Smooth muscle cell (in vitro differentiated cells): ENCODE data around the gene C1QL4. TPM values are rescaled to one million over a fixed set of nuclear protein-coding genes. Genes with fewer than 3 reads are reported as not detected.

Experiments used
- DNase-seq: peaks from one replicate; lab custom pipeline; 2025; ENCODE audit not compliant: unreplicated experiment; lab: John Stamatoyannopoulos, UW
- H2AFZ ChIP-seq: fragments of 200-600 bp; sonication (generic); 2 replicates; pipeline ENCODE4 v1.6.0; 2016; ENCODE audit warnings: antibody characterized with exemption, low read depth, mild to moderate bottlenecking
- H3F3A ChIP-seq: fragments of 200-600 bp; sonication (generic); 2 replicates; pipeline ENCODE4 v1.6.0; 2017; ENCODE audit warnings: antibody characterized with exemption, low read depth
- H3K27ac ChIP-seq: fragments of 200-600 bp; sonication (generic); 2 replicates; pipeline ENCODE4 v1.5.1; 2016; ENCODE audit warnings: low read depth, mild to moderate bottlenecking
- H3K27me3 ChIP-seq: fragments of 200-600 bp; sonication (generic); 2 replicates; pipeline ENCODE4 v1.6.1; 2016; ENCODE audit warnings: low read depth, mild to moderate bottlenecking
- H3K36me3 ChIP-seq: fragments of 200-600 bp; sonication (generic); 2 replicates; pipeline ENCODE4 v1.5.1; 2016; ENCODE audit warnings: low read depth
- H3K4me1 ChIP-seq: fragments of 200-600 bp; sonication (generic); 2 replicates; pipeline ENCODE4 v1.5.1; 2016; ENCODE audit warnings: low read depth
- H3K4me2 ChIP-seq: fragments of 200-600 bp; sonication (generic); 2 replicates; pipeline ENCODE4 v1.6.0; 2016; ENCODE audit warnings: mild to moderate bottlenecking
- H3K4me3 ChIP-seq: fragments of 200-600 bp; sonication (generic); 2 replicates; pipeline ENCODE4 v1.5.1; 2016; ENCODE audit warnings: mild to moderate bottlenecking
- H3K79me2 ChIP-seq: fragments of 200-600 bp; sonication (generic); 2 replicates; pipeline ENCODE4 v1.6.0; 2016; ENCODE audit warnings: low read depth, mild to moderate bottlenecking
- H3K9ac ChIP-seq: fragments of 200-600 bp; sonication (generic); 2 replicates; pipeline ENCODE4 v1.6.0; 2016; ENCODE audit warnings: low read depth
- H3K9me3 ChIP-seq: fragments of 200-600 bp; sonication (generic); replicated peaks from 2 replicates; pipeline ENCODE4 v1.5.1; 2016; ENCODE audit warnings: low read depth
- H4K20me1 ChIP-seq: fragments of 200-600 bp; sonication (generic); 2 replicates; pipeline ENCODE4 v1.6.0; 2016; ENCODE audit warnings: low read depth
- CTCF ChIP-seq: fragments of 200-600 bp; sonication (generic); IDR thresholded peaks from 2 replicates; pipeline ENCODE4 v1.5.1; 2017; ENCODE audit warnings: borderline replicate concordance, mild to moderate bottlenecking, antibody characterized with exemption; ENCODE audit not compliant: insufficient read depth, poor library complexity, severe bottlenecking
- WGBS: methylation state at CpG from one replicate; pipeline ENCODE4 v1.1.7; 2016; ENCODE audit warnings: low lambda C conversion rate; 5-methylcytosine and 5-hydroxymethylcytosine counted together
- polyA plus RNA-seq: library from polyadenylated mRNA; unstranded; fragments of >200 nt; fragmentation: Nextera tagmentation; extraction: Ambion mirVana; gene quantifications from 2 replicates; pipeline ENCODE4 v1.2.1, GENCODE V29; 2016
- total RNA-seq: library from RNA; depleted of rRNA; stranded (reverse); fragments of >200 nt; gene quantifications from 2 replicates; pipeline ENCODE4 v1.2.3, GENCODE V29; 2014

C1QL4 gene
- total and polyA plus RNA-seq, 2 experiments from 2014 or later = 0.09 TPM; not detected in 1

DNA sequence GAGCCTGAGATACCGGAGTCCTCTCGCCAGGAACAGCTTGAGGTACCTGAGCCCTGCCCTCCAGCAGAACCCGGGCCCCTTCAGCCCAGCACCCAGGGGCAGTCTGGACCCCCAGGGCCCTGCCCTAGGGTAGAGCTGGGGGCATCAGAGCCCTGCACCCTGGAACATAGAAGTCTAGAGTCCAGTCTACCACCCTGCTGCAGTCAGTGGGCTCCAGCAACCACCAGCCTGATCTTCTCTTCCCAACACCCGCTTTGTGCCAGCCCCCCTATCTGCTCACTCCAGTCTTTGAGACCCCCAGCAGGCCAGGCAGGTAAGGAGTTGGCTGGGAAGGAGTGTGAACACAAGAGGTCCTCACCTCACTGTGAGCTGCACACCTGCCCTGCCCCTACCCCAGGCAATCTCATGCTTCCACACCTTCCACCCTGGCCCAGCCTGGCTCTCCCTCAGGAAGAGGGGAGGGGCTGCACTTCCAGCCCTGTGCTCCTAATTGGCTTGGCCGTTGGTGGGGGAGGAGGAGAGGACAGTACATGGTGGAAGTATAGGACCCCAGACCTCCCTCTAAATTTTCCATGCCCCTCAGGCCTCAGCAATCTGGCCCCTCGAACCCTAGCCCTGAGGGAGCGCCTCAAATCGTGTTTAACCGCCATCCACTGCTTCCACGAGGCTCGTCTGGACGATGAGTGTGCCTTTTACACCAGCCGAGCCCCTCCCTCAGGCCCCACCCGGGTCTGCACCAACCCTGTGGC is 6.2 kb downstream of the C1QL4 start:
- DNase-seq = no peak
- H3K27ac ChIP-seq = no peak overlapping the region
- WGBS = 92% methylated on average over 14 of the region's 14 CpGs
- H4K20me1 ChIP-seq = no peaks in the 10 kb centered on the region
- TF ChIP-seq CTCF = no peak
- H3K9ac ChIP-seq = no peak overlapping the region
- H3K4me2 ChIP-seq = no peak overlapping the region
- no peaks in the 10 kb centered on the region for H3K9me3 ChIP-seq
- no peak overlapping the region for H2AFZ ChIP-seq
- no peak overlapping the region for H3K4me3 ChIP-seq
- no peaks in the 10 kb centered on the region for H3K36me3 ChIP-seq
- H3F3A ChIP-seq = no peaks in the 10 kb centered on the region
- no peaks in the 10 kb centered on the region for H3K4me1 ChIP-seq
- peaks cover 36% of the 10 kb centered on the region for H3K27me3 ChIP-seq
- no peaks in the 10 kb centered on the region for H3K79me2 ChIP-seq

- no peak for TF ChIP-seq CTCF
- H3K9me3 ChIP-seq = no peaks in the 10 kb centered on the region
- H4K20me1 ChIP-seq = no peaks in the 10 kb centered on the region
- no peaks in the 10 kb centered on the region for H3K36me3 ChIP-seq
- H3K9ac ChIP-seq = no peak overlapping the region
- H3F3A ChIP-seq = no peaks in the 10 kb centered on the region
- H3K4me3 ChIP-seq = no peak overlapping the region
- no peaks in the 10 kb centered on the region for H3K4me1 ChIP-seq
- no peak overlapping the region for H2AFZ ChIP-seq
- H3K27me3 ChIP-seq = peaks cover 29% of the 10 kb centered on the region
- WGBS = 97% methylated on average over 7 of the region's 7 CpGs
- no peak overlapping the region for H3K27ac ChIP-seq
- no peaks in the 10 kb centered on the region for H3K79me2 ChIP-seq
- no peak for DNase-seq
- H3K4me2 ChIP-seq = no peak overlapping the region
Observed at GRCh38 chr12:49330032-49330619, 6.9 kb downstream of the C1QL4 start.

- no peak overlapping the region for H3K9ac ChIP-seq
- H2AFZ ChIP-seq = no peak overlapping the region
- H3K36me3 ChIP-seq = no peaks in the 10 kb centered on the region
- no peak for DNase-seq
- 98% methylated on average over 12 of the region's 12 CpGs for WGBS
- peaks cover 16% of the 10 kb centered on the region for H3K27me3 ChIP-seq
- H3K4me3 ChIP-seq = no peak overlapping the region
- H3K9me3 ChIP-seq = no peaks in the 10 kb centered on the region
- no peak for TF ChIP-seq CTCF
- peaks cover 1% of the 10 kb centered on the region for H3K79me2 ChIP-seq
- H4K20me1 ChIP-seq = no peaks in the 10 kb centered on the region
- no peaks in the 10 kb centered on the region for H3F3A ChIP-seq
- H3K4me2 ChIP-seq = no peak overlapping the region
- peaks cover 4% of the 10 kb centered on the region for H3K4me1 ChIP-seq
- H3K27ac ChIP-seq = no peak overlapping the region
Observed at GRCh38 chr12:49328816-49329215, 8.2 kb downstream of the C1QL4 start.
